SK-N-MC (cell line): ENCODE measurements around the gene KIF26B.

Experiments
- EZH2 ChIP-seq: fragments of 200-600 bp; sonication (generic); IDR thresholded peaks from one replicate; pipeline ENCODE4 v1.6.1; 2017; ENCODE audit warnings: antibody characterized with exemption
- FOXP2 ChIP-seq: optimal IDR thresholded peaks from 2 replicates; pipeline ENCODE3; 2011; ENCODE audit warnings: mild to moderate bottlenecking, moderate library complexity; ENCODE audit not compliant: insufficient read depth; ENCODE audit errors: extremely low read length, control extremely low read depth
- POLR2AphosphoS5 ChIP-seq: IDR thresholded peaks from 2 replicates; pipeline ENCODE4 v1.6.1; 2012; ENCODE audit warnings: mild to moderate bottlenecking, low read depth, low read length, borderline replicate concordance

DNA sequence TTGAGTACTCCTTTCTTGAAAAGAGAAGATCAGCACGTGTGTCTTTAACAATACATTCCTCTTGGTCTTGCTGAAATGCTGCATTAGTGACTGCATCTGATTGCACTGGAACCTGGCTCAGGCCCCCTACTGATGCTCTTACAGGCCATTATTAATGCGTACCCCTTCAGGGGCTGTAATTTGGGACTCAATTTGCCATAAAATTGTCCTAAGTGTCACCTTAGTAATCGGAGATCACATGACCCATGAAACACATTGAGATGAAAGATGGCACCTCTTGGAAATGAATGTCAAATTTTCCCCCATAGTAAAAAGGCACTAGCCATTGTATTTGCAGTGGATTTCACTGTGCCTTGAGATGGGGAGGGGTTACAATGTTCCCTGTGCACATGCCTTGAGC, 563.3 kb downstream of the KIF26B start:
- TF ChIP-seq EZH2 (no peak), POLR2AphosphoS5 (no peak), FOXP2 (no peak)
